ENCODE results near the gene ABI1.

Gene ABI1

DNA sequence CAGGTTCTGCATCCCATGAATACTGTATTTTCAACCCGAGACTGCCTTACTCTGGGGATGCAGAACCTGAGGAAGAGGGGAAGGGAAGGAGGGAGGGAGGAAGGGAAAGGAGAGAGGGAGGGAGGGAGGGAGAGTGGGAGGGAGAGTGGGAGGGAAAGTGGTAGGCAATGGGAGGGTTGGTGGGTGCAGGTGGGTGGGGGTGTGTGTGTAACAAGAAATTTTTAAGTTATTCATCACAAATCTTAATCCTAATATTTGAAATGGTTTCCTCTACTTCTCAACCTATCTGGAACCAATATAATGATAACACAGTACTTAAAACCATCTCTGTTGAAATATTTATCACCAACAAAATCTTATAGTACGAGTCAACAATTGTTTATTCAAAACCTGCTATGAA, 95.2 kb downstream of the ABI1 start:
- DNase-seq, result no peak

DNA sequence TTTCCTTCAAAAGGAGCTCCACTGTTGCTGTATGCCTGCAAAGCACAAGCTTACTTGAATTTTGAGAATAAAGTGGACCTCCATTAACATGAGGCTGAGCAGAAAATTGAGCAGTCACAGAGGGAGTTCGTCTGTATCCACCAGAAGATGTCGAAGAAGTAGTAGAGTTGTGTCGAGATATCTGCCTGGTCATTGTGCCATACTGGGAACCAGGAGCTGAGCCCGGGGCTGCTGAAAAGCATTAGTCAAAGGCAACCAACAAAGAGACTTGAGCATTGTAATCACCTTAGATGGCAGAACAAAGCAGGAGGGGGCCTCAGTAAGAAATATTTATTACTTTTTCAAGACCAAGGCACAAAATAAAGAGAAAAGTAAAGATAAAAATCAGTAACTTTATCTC, 101.8 kb downstream of the ABI1 start:
- no peak for DNase-seq

DNA sequence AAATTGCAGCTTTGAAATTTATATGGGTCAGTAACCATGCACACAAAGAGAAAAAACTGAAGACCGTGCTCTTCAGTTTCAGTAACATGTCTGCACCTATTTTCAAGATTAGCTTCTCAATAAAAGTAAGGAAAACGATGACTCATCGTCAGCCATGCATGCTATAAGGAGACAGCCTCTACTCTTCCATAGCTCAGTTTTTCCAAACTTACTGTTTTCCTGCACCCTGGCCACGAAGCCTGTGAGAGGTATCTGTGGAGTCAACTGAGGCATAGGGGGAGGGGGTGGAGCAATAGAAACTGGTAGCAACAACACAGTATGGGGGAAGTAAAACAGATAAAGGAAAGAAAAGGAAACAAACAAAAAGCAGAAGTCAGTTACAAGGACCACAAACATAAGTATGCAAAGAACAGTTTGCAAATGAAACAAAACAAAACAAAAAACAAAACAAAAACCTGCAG, 105.3 kb downstream of the ABI1 start:
- DNase-seq, result peak; percentile 48

DNA sequence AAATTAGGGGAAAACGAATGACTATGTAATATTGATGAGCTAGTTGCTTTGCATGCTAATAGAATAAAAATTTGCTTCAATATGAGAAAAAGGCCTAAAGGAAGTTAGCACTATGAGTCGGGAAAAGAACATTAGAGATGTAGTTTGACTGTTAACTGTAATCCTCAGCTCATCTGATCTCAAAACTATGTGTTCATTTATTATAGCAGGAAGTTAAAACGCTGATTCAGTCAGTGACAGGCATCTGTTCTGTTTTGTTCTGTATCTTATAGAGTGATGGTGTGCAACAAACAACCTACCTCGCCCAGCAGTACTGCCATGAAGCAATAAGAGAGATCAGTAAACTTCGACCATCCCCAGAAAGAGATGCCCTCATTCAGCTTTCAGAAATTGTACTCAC, 114.7 kb downstream of the ABI1 start:
- no peak for DNase-seq

DNA sequence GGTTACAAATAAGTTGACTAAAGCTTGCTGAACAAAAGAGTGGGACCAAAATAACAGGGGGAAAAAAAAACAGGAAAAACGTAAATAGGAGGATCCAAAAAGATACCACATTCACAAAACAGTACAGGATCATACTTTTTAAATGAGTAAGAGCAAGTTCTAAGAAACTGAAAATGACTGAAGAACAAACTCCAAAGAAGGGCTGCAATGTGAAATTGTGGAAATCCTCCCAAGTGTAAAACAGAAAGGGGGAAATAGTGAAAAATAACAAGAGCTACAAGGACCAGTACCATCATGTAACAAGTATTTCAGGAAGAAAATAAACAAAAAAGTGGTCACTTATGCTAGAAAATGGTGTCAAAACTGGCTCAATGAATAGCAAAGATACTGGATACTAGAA, 116.9 kb downstream of the ABI1 start:
- DNase-seq, result no peak

DNA sequence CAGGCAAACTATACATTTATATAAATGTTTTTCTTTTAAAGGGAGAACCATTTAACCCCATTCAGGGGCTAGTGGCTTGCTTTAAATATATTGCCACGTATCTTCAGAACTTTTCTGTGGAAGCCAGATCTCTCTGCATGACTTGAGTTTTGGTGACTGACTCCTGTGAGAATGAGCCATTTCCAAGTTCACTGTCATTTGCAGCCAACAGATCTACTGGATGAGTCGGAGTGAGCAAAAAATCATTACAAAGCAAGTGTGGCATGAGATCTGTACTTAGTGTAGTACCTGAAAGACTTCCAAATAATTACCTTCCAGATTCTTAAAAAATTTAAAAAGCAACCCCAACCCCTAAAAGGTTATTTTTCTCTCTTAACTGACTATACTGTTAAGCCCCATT, 117.7 kb downstream of the ABI1 start:
- no peak for DNase-seq

DNA sequence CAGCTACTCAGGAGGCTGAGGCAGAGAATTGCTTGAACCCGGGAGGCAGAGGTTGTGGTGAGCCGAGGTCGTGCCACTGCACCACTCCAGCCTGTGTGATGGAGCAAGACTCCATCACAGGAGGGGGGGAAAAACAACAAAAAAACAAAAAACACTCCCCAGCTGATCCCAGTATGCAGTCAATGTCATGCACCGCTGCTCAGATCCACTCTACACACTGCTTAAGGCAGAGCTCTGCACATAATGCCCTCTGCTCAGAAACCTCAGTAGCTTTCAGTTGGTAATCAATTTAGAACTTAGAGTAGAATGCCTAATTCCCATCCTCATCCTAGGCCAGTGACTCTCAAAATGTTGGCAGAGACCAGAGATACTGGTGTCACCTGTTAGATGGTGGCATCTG, 119.4 kb downstream of the ABI1 start:
- no peak for DNase-seq

DNA sequence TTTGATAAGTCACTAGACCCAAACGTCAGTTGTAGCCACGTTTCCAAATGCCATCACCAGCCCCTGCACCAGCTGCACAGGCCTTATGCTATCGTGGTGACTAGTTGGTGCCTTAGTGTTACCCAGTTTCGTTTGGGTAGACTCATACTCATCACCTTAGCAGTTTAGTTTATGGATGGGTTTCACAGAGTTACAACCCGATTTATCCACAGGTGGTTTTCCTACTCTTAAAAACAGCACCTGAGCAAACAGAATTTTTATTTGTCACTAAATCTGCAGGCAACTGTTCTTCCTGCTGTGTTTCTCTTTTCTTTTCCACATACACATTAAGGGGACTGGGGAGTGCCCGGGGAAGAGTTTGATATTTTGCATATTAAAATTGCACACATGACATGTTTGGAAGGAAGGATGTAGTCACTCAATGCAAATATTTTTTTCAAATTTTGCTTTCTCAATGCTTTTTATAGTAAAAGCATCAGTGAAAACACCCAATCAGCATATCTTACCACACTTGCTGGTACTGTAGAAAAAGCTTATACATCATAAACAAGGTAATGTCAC, 121.6 kb downstream of the ABI1 start:
- DNase-seq, result no peak

DNA sequence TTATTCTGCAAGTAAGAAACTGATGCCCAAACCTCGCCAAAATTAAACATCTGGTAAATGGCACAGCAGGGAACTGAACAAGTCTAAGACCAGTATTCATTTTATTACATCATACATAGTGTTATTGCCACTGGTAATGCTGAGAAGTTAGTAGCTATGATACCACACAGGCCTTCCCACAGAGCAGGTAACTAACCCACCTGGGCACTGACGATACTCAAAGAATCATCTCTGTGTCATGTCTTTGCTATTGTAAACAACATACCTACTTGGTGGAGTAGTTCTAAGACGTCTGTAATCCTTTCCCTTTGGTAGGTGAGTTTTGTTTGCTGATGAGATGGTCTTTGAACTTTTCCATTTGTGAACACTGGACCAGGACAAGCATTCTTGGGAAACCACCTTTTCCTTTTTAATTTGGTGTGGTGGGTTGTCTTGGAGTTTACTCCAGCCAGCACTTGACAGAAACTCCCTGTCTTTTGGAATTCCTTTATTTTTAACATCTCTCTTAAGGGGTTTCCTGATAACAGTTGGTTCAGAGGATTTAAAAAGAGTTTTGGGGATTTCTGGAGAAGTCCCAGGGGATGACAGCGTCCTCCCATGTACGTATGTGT, 122.4 kb downstream of the ABI1 start:
- no peak for DNase-seq

DNA sequence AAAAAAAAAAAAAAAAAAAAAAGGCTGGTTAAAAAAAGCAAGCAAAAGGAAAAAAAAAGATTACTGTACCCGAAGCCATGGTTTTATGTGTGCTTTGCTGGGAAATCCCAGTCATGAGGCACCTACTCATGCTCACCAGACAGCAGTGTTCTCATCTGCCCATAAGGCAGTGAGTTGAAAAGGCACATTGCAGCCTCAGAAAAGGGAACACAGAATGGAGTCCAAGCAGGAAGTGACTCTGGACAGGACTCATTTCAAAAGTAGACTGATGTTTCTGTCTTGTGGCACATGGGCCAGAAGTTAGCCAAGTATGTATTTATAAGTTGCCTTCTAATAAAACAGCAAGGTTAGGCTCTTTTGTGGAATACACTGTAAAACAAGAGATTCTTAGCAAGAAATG, 123.0 kb downstream of the ABI1 start:
- no peak for DNase-seq

DNA sequence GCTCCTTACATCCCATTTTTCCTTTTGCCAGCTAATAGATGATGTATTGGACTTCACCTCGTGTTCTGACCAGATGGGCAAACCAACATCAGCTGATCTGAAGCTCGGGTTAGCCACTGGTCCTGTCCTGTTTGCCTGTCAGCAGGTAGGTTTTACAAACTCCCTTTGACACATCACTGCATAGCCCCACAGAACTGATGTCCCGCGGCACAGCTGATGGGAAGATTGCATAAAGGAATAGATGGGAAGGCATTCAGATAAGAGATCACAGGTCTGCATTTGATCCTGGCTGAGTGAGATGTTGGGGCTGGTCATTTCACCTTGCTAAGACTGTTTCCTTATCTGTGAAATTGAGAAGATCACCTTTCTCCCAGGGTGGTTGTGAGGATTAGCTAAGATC, 125.3 kb downstream of the ABI1 start:
- DNase-seq, result no peak

DNA sequence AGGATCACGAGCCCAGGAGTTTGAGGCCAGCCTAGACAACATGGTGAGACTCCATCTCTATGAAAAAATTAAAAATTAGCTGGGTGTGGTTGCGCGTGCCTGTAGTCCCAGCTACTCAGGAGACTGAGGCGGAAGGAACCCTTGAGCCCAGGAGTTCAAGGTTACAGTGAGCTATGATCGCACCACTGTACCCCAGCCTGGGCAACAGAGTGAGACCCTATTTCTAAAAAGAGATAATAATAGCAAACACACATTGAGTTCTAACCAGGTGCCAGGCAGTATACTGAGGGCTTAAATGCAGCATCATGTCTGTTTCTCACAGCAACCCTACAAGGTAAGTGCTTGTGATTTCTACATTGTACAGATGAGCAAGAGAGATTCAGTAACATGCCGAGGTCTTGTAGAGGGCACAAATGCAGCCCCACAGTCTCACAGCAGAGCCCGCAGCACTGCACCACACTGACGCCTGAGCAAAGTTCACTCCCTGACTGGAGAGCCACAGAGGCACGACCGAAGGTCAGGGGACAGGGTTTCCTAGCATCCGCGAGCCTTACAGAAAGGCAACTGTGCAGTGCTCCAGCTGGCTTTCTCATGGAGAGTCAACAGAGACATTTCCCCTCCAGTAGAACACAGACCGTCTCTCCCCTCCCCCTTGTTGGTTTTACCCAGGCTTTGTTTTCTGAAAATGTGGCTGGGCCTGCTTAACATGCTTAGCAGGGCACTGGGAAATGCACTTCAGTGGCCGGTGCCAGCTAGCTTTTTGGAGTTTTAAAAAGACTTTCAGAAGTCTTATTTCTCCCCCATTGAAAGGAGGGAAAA, 126.8 kb downstream of the ABI1 start:
- no peak for DNase-seq

DNA sequence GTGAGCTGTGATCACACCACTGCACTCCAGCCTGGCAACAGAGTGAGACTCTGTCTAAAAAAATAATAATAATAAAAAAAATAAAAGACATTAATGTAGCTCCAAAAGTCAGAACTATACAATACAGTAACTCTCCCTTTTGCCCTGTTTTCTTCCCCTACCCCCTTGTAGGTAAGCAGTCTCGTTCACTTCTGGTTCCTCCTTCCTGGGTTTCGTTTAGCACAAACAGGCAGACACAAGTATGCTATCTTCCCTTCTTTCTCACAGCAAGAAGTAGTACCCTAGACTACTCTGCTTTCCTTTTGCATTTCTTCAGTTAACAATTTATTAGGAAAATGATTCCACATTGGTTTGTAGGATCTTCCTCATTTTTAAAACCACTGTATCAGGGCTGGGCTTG, 130.2 kb downstream of the ABI1 start:
- DNase-seq, result no peak

DNA sequence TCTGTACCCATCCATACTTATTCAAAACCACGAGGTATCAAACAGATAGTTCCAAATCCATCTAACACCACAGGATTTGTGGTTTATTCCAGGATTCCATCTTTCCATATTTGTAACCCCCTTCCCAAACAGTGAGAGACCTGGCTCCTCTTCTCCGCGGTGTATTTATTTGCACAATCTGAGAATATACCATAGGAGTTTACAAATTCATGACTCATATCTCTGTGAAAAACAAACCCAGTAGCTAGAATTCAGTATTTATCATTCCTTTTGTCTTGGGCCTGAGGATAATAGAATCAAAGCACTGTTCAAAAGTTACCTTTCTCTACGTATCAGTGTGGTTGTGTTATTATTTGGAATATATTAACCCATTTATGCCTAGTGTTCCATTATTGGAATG, 131.4 kb downstream of the ABI1 start:
- DNase-seq, result no peak

DNA sequence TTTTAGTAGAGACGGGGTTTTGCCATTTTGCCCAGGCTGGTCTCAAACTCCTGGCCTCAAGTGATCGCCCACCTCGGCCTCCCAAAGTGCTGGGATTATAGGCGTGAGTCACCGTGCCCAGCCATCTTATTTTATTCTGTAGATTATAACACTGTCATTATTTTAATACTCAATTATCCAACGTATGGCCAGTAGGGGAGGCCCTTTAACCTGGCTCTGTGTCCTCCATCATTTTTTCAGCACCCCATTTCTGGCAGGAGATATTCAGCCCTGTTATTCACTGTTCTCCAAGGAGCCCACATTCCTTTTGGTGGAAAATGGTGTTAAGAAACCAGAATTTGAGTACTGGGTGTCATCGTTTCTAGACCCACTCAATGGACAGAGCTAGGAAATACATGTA, 131.8 kb downstream of the ABI1 start:
- DNase-seq, result no peak

DNA sequence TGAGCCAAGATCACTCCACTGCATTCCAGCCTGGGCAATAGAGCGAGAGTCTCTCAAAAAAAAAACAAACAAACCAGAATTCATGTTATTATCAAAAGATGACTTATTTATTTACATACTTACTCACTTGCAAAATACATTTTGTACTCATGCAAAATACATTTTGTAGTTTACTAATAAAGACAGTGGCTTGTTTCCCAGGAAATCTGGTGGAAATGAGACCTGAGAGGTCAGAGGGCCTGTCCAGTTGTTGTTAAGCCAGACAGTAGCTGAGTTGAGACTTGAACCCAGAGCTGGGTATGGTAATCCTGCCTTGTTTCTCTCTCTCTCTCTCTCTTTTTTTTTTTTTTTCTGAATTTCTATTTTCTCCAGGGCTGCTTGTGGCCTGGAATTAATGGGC, 133.8 kb downstream of the ABI1 start:
- DNase-seq, result no peak

DNA sequence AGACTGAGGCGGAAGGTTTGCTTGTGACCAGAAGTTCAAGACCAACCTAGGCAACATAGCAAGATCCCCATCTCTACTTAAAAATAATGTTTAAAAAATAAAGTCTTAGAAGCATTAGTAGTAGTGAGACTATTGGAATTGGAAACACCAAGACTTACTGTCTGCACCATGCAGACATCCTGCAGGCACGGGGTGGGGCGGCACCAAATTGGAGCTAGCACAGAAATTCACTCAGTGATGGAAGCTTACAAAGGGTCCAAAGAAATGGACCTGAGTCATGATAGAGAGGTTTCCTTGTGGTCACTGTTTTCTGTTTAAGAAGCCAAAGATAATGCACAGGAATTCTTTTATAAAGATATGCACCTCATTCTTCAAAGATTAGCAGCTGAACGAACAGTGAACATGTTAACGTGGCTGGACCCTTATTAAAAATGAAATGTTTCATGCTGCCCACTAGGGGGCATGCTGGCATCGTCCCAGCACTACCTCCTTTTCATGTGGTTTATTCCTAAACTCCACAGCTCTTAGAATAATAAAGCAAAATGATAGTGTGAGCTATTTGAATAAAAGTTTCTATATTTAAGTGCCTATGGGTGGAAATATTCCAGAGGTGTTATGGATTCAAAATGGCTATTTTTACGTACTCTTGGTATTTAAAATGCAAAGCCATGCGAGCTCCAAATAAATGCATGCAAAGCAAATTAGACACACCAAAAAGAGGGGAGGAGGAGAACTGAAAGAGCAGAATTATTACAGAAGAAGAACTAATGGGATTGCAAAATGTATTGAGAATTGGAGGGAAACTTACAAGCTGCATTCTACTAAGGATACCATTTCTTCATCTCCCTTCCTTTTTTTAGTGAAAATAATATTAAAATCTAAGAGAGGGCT, 134.7 kb downstream of the ABI1 start:
- DNase-seq, result peak; percentile 65

DNA sequence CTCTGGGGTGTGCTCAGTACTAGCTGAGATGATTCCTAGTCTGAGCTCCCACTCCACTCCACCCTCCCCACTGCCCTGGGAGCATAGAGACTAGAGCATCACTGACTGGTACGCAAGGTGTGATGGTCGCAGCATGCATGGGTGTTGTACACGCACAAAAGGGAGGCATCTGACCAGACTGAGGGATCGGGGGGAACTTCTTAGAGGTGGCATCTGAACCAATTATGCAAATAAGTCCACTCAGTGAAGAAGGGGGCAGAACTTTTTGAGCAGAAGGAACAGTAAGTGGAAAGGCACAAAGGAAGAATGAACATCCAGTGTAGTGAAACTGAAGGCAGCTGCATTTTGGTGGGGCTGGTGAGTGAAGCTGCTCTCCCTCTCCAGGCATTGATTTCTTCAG, 137.7 kb downstream of the ABI1 start:
- no peak for DNase-seq

DNA sequence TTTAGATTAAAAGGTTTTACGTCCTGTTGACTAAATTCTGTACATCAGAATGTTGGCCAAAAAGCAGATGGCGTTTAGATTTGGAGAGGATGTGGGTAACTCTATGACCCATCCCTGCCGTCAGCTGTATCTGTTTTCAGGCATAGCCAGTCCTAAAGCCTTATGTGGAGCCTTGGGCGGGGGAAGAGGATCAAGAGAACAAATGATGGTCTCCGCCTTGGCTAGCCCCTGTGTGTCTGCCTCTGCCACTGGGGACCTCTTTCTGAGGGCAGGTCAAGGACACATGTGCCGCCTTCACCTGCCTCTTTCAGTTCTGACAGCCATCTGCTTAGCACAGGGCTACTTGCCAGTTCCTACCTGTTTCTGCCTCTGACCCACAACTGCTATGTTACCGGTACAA, 139.2 kb downstream of the ABI1 start:
- DNase-seq, result no peak

DNA sequence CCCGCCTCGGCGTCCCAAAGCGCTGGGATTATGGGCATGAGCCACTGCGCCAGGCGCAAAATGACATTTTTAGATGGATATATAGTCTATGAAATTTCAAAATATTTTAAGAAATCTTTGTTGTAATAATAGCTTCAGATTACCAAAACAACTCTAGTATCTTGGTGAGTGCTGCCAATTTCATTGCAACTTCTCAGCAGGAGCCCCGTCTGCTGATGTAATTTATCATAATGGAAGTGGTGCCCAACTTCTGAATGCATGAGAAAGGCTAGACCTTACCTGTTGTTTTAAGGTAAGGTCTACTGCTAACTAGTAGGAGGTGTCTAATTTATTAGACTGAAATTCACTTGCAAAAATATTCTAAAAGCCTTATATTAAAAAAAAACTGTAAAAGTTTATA, 143.3 kb downstream of the ABI1 start:
- DNase-seq, result no peak

DNA sequence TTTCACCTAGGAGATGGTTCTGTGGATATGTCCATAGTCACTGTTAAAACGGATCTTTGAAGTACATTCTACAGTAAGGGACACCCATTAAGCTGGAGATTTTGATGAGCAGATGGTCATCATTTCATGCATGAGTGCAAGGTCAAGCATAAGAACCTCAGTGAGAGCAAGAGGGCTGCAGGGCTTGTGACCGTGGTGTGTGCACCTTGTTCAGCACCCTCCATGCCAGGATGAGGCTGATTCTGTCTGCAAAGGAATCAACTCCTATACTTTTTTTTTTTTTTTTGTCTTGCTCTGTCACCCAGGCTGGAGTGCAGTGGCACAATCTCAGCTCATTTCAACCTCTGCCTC, 145.6 kb downstream of the ABI1 start:
- DNase-seq, result no peak

DNA sequence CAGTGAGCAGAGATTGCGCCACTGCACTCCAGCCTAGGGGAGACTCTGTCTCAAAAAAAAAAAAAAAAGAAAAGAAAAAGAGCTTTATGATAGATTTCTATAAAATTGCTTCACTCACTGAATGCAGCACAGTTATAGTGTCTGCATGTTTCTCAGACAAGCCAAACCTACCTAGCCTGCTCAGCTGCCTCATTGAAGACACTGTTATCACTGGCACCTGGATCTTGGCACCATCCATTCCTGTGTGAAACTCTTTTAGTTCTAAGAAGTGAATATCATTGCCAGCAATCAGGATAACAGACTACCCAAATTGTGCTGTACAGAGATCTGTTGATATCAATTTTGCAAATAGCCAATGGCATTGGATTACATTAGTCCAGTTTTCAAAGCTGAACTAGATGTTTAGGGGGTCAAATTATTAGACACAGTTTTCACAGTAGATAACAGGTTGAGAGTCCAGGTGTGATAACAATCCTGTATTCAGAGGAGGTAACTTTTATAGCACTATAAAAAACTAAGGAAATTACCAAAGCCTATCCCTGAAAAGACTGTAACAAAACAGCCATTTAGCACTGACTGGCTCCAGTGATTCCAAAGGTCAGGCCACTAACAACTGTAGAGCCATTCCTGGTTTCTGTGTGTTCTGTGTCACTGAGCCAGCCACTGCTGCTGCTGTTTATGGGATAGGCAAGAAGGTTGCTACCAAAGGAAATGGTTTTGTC, 146.2 kb downstream of the ABI1 start:
- no peak for DNase-seq

DNA sequence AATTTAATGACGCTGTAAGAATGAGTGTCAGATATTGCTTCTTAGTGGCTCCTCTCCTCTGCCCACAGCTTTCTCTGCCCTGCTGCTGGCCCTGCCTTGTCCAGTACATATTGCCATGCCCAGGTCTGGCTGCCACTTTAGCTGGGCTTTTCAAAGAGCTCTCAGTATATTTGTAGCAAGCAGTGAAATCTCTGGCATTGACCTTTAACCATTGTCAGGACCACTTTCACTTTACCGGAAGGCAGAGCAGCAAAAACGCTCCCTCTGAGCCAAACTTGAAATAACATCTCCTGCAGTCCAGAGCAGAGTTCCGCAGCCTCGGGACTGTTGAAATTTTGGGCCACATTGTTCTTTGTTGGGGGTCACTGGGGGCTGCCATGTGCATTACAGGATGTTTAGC, 149.4 kb downstream of the ABI1 start:
- no peak for DNase-seq

Data from hematopoietic multipotent progenitor cell treated with erythropoietin and hydrocortisone succinate and interleukin-3 and kit ligand, for 8 days (in vitro differentiated cells).